Adrenal gland (tissue), 12 donors: Measurements from ENCODE around the gene KCNIP2. TPM values are rescaled to one million over a fixed set of nuclear protein-coding genes. Genes with fewer than 3 reads are reported as not detected.

Experiments
- DNase-seq, 7 donors: peaks; one replicate each; pipeline ENCODE4 v3.0.0-alpha.2; 2019 to 2020
- H3K27ac ChIP-seq, 5 donors: fragments of 200-600 bp; sonication (generic) in 4 of 5; 1 replicate in 3 of 5; 2 replicates in 2 of 5; pipeline versions ENCODE4 v1.5.1 to v1.8.0; 2016 to 2020; ENCODE audit warnings: mild to moderate bottlenecking in 1 of 5
- H3K27me3 ChIP-seq: fragments of 200-600 bp; 2 replicates; pipeline ENCODE4 v1.8.0; 2021
- H3K36me3 ChIP-seq, 2 donors: fragments of 200-600 bp; replicated peaks in 1 of 2; 1 replicate in 1 of 2; 2 replicates in 1 of 2; pipeline versions ENCODE4 v1.5.1 to v1.8.0; 2018 to 2022
- H3K4me1 ChIP-seq, 2 donors: fragments of 200-600 bp; replicated peaks in 1 of 2; 1 replicate in 1 of 2; 2 replicates in 1 of 2; pipeline versions ENCODE4 v1.5.1 to v1.8.0; 2018 to 2021
- H3K4me3 ChIP-seq, 4 donors: fragments of 200-600 bp; sonication (generic) in 3 of 4; one replicate each; pipeline ENCODE4 v1.5.1; 2016 to 2018
- H3K9me3 ChIP-seq, 3 donors: fragments of 200-600 bp; sonication (generic) in 1 of 3; replicated peaks in 1 of 3; 1 replicate in 2 of 3; 2 replicates in 1 of 3; pipeline versions ENCODE4 v1.5.1 to v1.8.0; 2016 to 2021
- CTCF ChIP-seq, 6 experiments: fragments of 450-650 bp in 4 of 6; fragments of 200-600 bp in 2 of 6; sonication (generic) in 1 of 6; IDR thresholded peaks; 1 replicate in 5 of 6; 2 replicates in 1 of 6; pipeline versions ENCODE4 v1.5.1 to v1.8.0; 2016 to 2021; ENCODE audit warnings: antibody characterized with exemption in 6 of 6, mild to moderate bottlenecking in 2 of 6, moderate library complexity in 1 of 6
- POLR2A ChIP-seq, 2 donors: fragments of 450-650 bp; IDR thresholded peaks; one replicate each; pipeline ENCODE4 v1.6.1; 2017; ENCODE audit warnings: antibody characterized with exemption in 2 of 2, mild to moderate bottlenecking in 2 of 2, moderate library complexity in 1 of 2
- WGBS, 4 donors: extraction: QIAGEN DNeasy Blood & Tissue Kit in 2 of 4; methylation state at CpG; one replicate each; pipeline versions ENCODE4 v1.1.5 to v1.1.7; 2013 to 2017; 5-methylcytosine and 5-hydroxymethylcytosine counted together
- intact Hi-C, 2 donors: fragments of 100-400 bp; cut with DNase I; formaldehyde crosslinking; loops; one replicate each; pipeline versions ENCODE4 v1.14.1 to v1.15.0; 2022 to 2023
- polyA plus RNA-seq, 3 donors: library from polyadenylated mRNA; stranded (reverse); fragments of 200-250 nt in 2 of 3; fragments of 350-450 nt in 1 of 3; fragmentation: Illumina TruSeq in 1 of 3; extraction: RNeasy Lipid Tissue Mini Kit (QIAGEN cat#74804) in 1 of 3; gene quantifications; one replicate each; pipeline ENCODE4 v1.2.3, GENCODE V29; 2013 to 2014
- total RNA-seq, 9 donors: library from RNA; depleted of rRNA in 4 of 9; stranded (reverse); fragments of >200 nt in 4 of 9; fragments of 120-200 nt in 1 of 9; fragmentation: NEBNext Ultra II Directional in 1 of 9; extraction: Animal tissue kit (Norgen Biotek cat#: 25700) in 1 of 9; gene quantifications; one replicate each; pipeline versions ENCODE4 v1.1.0 to v1.2.4, GENCODE V29; 2013 to 2023
- donor health status: healthy with polysubstance abuse.
- donor health status: Bipolar disorder and iron deficiency.
- donor health status: DM: yes; HTN: yes; CAD: no.
- donor health status: DM: no; HTN: no; CAD: no.
- donor health status: DM: no; HTN: no; CAD: no.
- donor health status: DM: yes; HTN: yes; CAD: no.

The KCNIP2 gene
- total and polyA plus RNA-seq, 12 donors, result 2.2 to 23.0 (median 4.6) TPM; not detected in 1

- no peak overlapping the region for H3K4me3 ChIP-seq
- H3K9me3 ChIP-seq, result no peaks in the 10 kb centered on the region
- H3K27ac ChIP-seq, result no peak overlapping the region
- TF ChIP-seq POLR2A (IDR thresholded peaks at IDR 0.05) (no peak), CTCF (IDR thresholded peaks at IDR 0.05) (no peak)
- peaks cover 14 to 23% of the 10 kb centered on the region in 2 donors for H3K4me1 ChIP-seq
- intact Hi-C loops, result loop anchor here in 1 of 2 donors (10.0 kb wide), 1 partner anchor 230 kb away; the partner anchor contains the start of gene HPS6
- 73 to 79% (median 76%) methylated on average over 8 of the region's 8 CpGs for WGBS, 4 donors
- no peaks in the 10 kb centered on the region for H3K36me3 ChIP-seq
- DNase-seq, result peak in 2 of 7 donors; percentile 23 to 54
- no peaks in the 10 kb centered on the region for H3K27me3 ChIP-seq
Measured at GRCh38 chr10:101834341-101834740, 9.3 kb downstream of the KCNIP2 start.

GRCh38 chr10:101833466-101833865 lies 10.1 kb downstream of the KCNIP2 start:
- Histone ChIP-seq H3K9me3 (no peaks in the 10 kb centered on the region), H3K36me3 (no peaks in the 10 kb centered on the region), H3K27me3 (no peaks in the 10 kb centered on the region), H3K4me3 (no peak overlapping the region), H3K27ac (no peak overlapping the region), H3K4me1 (peaks cover 14 to 23% of the 10 kb centered on the region in 2 donors)
- peak in 1 of 7 donors; percentile 11 for DNase-seq
- intact Hi-C loops, result loop anchor here in 1 of 2 donors (10.0 kb wide), 1 partner anchor 231 kb away; the partner anchor contains the start of gene HPS6
- TF ChIP-seq POLR2A (IDR thresholded peaks at IDR 0.05) (no peak), CTCF (IDR thresholded peaks at IDR 0.05) (no peak)
- WGBS, 4 donors, result 73 to 93% (median 83%) methylated on average over 1 of the region's 1 CpG

DNA sequence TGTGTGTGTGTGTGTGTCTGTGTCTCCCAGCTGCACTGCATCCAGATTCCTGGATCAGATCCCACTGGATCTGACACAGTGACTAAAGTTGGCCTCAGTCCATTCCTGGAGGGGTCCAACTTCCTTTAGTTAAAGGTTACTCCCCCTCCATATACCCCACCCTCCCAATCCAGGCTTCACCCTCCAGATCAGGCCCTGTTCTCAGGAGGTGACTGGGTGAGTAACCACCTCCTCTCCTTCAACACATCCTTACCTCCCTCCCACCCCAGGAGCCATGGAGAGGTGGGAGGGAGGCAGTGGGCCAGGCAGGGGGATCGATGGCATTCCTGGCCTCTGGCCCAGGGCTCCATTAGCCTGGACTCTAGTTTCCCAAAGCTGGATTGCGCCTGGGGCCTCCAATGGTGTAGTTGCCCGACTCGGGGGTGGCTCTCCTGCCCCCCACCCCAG lies 11.3 kb downstream of the KCNIP2 start:
- no peak overlapping the region for H3K27ac ChIP-seq
- H3K36me3 ChIP-seq, result no peaks in the 10 kb centered on the region
- H3K4me1 ChIP-seq, result peaks cover 14 to 17% of the 10 kb centered on the region in 2 donors
- no peaks in the 10 kb centered on the region for H3K27me3 ChIP-seq
- DNase-seq, result peak in 1 of 7 donors; percentile 15
- TF ChIP-seq POLR2A (IDR thresholded peaks at IDR 0.05) (no peak), CTCF (IDR thresholded peaks at IDR 0.05) (no peak)
- H3K4me3 ChIP-seq, result no peak overlapping the region
- WGBS, 4 donors, result 68 to 83% (median 71%) methylated on average over 2 to 4 of the region's 4 CpGs
- intact Hi-C loops, result loop anchor here in 1 of 2 donors (10.0 kb wide), 1 partner anchor 232 kb away; the partner anchor contains the start of gene HPS6
- H3K9me3 ChIP-seq, result no peaks in the 10 kb centered on the region

GRCh38 chr10:101831169-101831811 lies 12.3 kb downstream of the KCNIP2 start:
- 42 to 51% (median 45%) methylated on average over 9 of the region's 9 CpGs for WGBS, 4 donors

More at GRCh38 chr10:101831169-101831811, 12.3 kb downstream of the KCNIP2 start:
- H3K4me1 ChIP-seq, result peaks cover 14 to 17% of the 10 kb centered on the region in 2 donors
- no peaks in the 10 kb centered on the region for H3K9me3 ChIP-seq
- intact Hi-C loops, result loop anchor here in 1 of 2 donors (10.0 kb wide), 1 partner anchor 234 kb away; the partner anchor contains the start of gene HPS6
- H3K27ac ChIP-seq, result peak overlapping the region in 3 of 5 donors; percentile 35 to 91 (median 72)
- TF ChIP-seq POLR2A (IDR thresholded peaks at IDR 0.05) (no peak), CTCF (IDR thresholded peaks at IDR 0.05) (no peak)
- H3K36me3 ChIP-seq, result no peaks in the 10 kb centered on the region
- no peaks in the 10 kb centered on the region for H3K27me3 ChIP-seq
- DNase-seq, result peak in 1 of 7 donors; percentile 22
- peak overlapping the region in 1 of 4 donors; percentile 66 for H3K4me3 ChIP-seq
